DOHH2 (cell line): ENCODE data around the gene ATP4B.

ENCODE experiments used
- H3F3A ChIP-seq: fragments of 200-600 bp; sonication (generic), shearing (Covaris generic); 2 replicates; pipeline ENCODE4 v1.6.0; 2016; ENCODE audit warnings: antibody characterized with exemption, mild to moderate bottlenecking; ENCODE audit not compliant: control insufficient read depth, insufficient read depth
- H3K27ac ChIP-seq: fragments of 200-600 bp; sonication (generic); 2 replicates; pipeline ENCODE4 v1.5.1; 2014; ENCODE audit warnings: low read depth, mild to moderate bottlenecking, low read length, moderate library complexity
- H3K27me3 ChIP-seq: fragments of 200-600 bp; sonication (generic); 2 replicates; pipeline ENCODE4 v1.6.1; 2014; ENCODE audit warnings: mild to moderate bottlenecking, low read length, mixed read lengths; ENCODE audit not compliant: control insufficient read depth
- H3K36me3 ChIP-seq: fragments of 200-600 bp; sonication (generic); 2 replicates; pipeline ENCODE4 v1.6.1; 2014; ENCODE audit warnings: mild to moderate bottlenecking, low read length, moderate library complexity, mixed read lengths; ENCODE audit not compliant: control insufficient read depth
- H3K4me1 ChIP-seq: fragments of 200-600 bp; sonication (generic); 2 replicates; pipeline ENCODE4 v1.6.1; 2014; ENCODE audit warnings: mild to moderate bottlenecking, low read length, mixed read lengths; ENCODE audit not compliant: control insufficient read depth
- H3K4me2 ChIP-seq: fragments of 200-600 bp; sonication (generic); 2 replicates; pipeline ENCODE4 v1.6.0; 2014; ENCODE audit warnings: mild to moderate bottlenecking, low read length, moderate library complexity
- H3K4me3 ChIP-seq: fragments of 200-600 bp; sonication (generic); 2 replicates; pipeline ENCODE4 v1.5.1; 2014; ENCODE audit warnings: mild to moderate bottlenecking, low read length, mixed read lengths
- H3K79me2 ChIP-seq: fragments of 200-600 bp; sonication (generic); 2 replicates; pipeline ENCODE4 v1.6.1; 2014; ENCODE audit warnings: mild to moderate bottlenecking, low read length, mixed read lengths; ENCODE audit not compliant: control insufficient read depth
- H3K9me2 ChIP-seq: fragments of 200-600 bp; sonication (generic); replicated peaks from 2 replicates; pipeline ENCODE4 v1.6.1; 2014; ENCODE audit warnings: mild to moderate bottlenecking, low read length, mixed read lengths; ENCODE audit not compliant: control insufficient read depth
- H3K9me3 ChIP-seq: fragments of 200-600 bp; sonication (generic); 2 replicates; pipeline ENCODE4 v1.6.1; 2014; ENCODE audit warnings: antibody characterized with exemption, low read length, mixed read lengths; ENCODE audit not compliant: control insufficient read depth, insufficient read depth
- H4K20me1 ChIP-seq: fragments of 200-600 bp; sonication (generic); 2 replicates; pipeline ENCODE4 v1.6.0; 2014; ENCODE audit warnings: low read depth, mild to moderate bottlenecking, antibody characterized with exemption, low read length, moderate library complexity; ENCODE audit not compliant: control insufficient read depth, insufficient read depth
- CTCF ChIP-seq: fragments of 200-600 bp; sonication (generic); IDR thresholded peaks from one replicate; pipeline ENCODE4 v1.5.1; 2014; ENCODE audit warnings: antibody characterized with exemption, mild to moderate bottlenecking, low read depth, low read length; ENCODE audit not compliant: poor library complexity, severe bottlenecking
- EZH2phosphoT487 ChIP-seq: fragments of 200-600 bp; sonication (generic); IDR thresholded peaks from 2 replicates; pipeline ENCODE4 v1.6.1; 2017; ENCODE audit warnings: borderline replicate concordance, mild to moderate bottlenecking, antibody characterized with exemption, low read length, moderate library complexity, mixed read lengths

Gene ATP4B

DNA sequence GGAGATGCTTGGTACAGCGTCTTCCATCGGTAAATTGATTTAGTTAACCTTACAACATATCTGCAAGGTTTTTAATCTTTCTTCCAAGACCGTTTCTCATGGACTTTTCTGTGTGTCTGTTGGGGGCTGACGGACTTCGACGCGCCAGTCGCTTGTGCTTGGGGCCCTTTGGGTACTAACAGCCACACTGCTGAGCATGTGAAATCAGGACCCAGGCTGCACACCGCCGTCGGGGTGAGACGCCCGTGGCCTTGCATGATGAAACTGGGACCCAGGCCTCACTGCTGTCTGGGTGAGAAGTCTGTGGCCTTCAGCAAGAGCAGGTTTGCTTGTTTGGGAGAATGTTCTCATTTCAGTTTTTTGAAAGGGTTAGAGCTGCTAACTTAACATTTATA, 9.8 kb downstream of the ATP4B start:
- H3K79me2 ChIP-seq = no peaks in the 10 kb centered on the region
- H3K4me3 ChIP-seq = no peak overlapping the region
- H3K4me1 ChIP-seq = no peaks in the 10 kb centered on the region
- no peaks in the 10 kb centered on the region for H3K9me2 ChIP-seq
- H3K4me2 ChIP-seq = no peak overlapping the region
- TF ChIP-seq EZH2phosphoT487 (no peak), CTCF (no peak)
- no peak overlapping the region for H3K27ac ChIP-seq
- no peaks in the 10 kb centered on the region for H3K27me3 ChIP-seq
- peaks cover 14% of the 10 kb centered on the region for H3F3A ChIP-seq
- H3K9me3 ChIP-seq = no peaks in the 10 kb centered on the region
- peaks cover 8% of the 10 kb centered on the region for H3K36me3 ChIP-seq
- H4K20me1 ChIP-seq = 0 out of 2 replicates have a peak, but pooled peaks cover 3% of the 10 kb centered on the region

DNA sequence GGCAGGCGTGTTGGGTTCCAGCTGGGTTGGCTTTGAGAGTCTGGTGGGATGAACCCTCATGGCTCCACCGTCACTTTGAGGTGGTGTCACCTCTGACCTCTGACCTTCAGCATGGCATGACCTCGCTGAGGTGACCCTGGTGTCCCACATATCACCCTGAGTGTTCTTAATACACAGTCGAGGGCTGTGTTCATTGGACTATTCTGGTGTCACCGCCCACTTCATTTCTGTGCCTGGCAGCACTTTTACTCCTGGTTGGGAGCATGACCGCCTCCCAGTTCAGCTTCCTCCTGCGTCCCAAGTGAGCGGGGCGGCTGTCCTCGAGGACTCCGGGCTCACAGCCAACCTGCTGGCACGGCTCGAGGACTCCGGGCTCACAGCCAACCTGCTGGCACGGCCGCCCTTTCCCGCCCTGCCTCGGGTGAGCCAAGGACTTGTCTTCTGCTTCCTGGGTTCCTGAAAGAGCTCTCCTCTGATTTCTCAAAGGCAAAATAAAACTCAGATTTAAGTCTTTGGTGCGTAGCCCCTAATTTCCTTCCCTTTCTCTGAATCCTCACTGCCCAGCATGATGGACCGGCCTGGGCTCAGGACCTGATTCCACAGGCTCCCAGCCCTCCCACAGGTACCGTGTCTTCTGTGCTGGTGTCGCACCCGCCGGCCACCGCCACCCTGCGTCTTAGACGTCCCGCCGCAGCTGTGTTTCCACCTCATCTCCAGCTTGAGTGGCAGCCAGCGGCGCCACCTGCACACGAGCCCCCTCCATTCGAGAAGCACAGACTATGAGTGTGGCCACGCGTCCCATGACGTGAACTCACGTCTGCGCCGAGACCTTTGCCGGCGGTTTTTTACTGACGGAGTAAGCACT, 10.4 kb downstream of the ATP4B start:
- H3K4me2 ChIP-seq = no peak overlapping the region
- H3F3A ChIP-seq = peaks cover 19% of the 10 kb centered on the region
- H4K20me1 ChIP-seq = 0 out of 2 replicates have a peak, but pooled peaks cover 3% of the 10 kb centered on the region
- no peaks in the 10 kb centered on the region for H3K4me1 ChIP-seq
- no peak overlapping the region for H3K4me3 ChIP-seq
- no peak for TF ChIP-seq CTCF
- TF ChIP-seq EZH2phosphoT487 = no peak
- H3K36me3 ChIP-seq = peaks cover 10% of the 10 kb centered on the region
- H3K27me3 ChIP-seq = no peaks in the 10 kb centered on the region
- no peak overlapping the region for H3K27ac ChIP-seq
- no peaks in the 10 kb centered on the region for H3K9me2 ChIP-seq
- no peaks in the 10 kb centered on the region for H3K79me2 ChIP-seq
- H3K9me3 ChIP-seq = no peaks in the 10 kb centered on the region

DNA sequence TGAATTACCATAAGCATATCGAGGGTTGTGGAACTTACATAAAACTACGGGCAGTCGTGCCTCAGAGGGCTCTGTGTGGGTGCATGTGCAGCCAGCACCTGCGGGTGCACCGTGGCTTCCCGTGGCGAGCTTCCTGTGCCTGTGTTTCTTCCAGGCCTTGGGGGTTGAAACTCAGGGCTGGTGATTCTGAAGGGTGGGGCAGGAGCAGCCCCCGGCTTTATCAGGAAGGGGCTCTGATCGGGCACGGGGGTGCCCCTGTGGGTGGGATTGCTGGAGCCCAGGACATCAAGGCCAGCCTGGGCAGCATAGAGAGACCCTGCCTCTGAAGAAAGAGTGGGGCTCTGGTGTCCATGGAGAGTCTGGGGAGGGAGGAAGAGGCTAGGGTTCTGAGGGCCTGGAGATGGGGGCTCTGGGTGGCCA, 11.1 kb downstream of the ATP4B start:
- no peak overlapping the region for H3K4me2 ChIP-seq
- no peak overlapping the region for H3K4me3 ChIP-seq
- H4K20me1 ChIP-seq = 0 out of 2 replicates have a peak, but pooled peaks cover 3% of the 10 kb centered on the region
- peaks cover 23% of the 10 kb centered on the region for H3F3A ChIP-seq
- H3K9me2 ChIP-seq = no peaks in the 10 kb centered on the region
- peaks cover 17% of the 10 kb centered on the region for H3K36me3 ChIP-seq
- no peaks in the 10 kb centered on the region for H3K9me3 ChIP-seq
- TF ChIP-seq CTCF (no peak), EZH2phosphoT487 (no peak)
- H3K79me2 ChIP-seq = no peaks in the 10 kb centered on the region
- H3K27me3 ChIP-seq = no peaks in the 10 kb centered on the region
- H3K4me1 ChIP-seq = no peaks in the 10 kb centered on the region
- H3K27ac ChIP-seq = no peak overlapping the region
